GM12878 (cell line): ENCODE data around the gene CAB39L. TPM values are rescaled to one million over a fixed set of nuclear protein-coding genes. Genes with fewer than 3 reads are reported as not detected.

Experiments used
- ATAC-seq: fragments of 200-7000 bp; cut with Tn5 transposase; 3 replicates; pipeline ENCODE4 v1.9.1; 2020; ENCODE audit warnings: mild to moderate bottlenecking, moderate library complexity
- BruUV-seq: library from RNA; stranded (reverse); fragments of 400-500 nt; replicated peaks from 2 replicates; lab custom pipeline; 2021; lab: Mats Ljungman, UMichigan
- CTCF ChIA-PET: fragments of 300-600 bp; sonication (Branson Sonifier 250); formaldehyde crosslinking; extraction: SDS; loops from one replicate; lab custom pipeline; 2021; ENCODE audit warnings: inconsistent platforms; lab: Yijun Ruan, JAX
- POLR2A ChIA-PET: fragments of 350-600 bp; formaldehyde crosslinking; extraction: SDS; loops from one replicate; lab custom pipeline; 2021; ENCODE audit warnings: inconsistent platforms; lab: Charles Lee
- RAD21 ChIA-PET: fragments of 300-600 bp; sonication (Branson Sonifier 250); formaldehyde crosslinking; loops from one replicate; lab custom pipeline; 2023; ENCODE audit warnings: antibody characterized with exemption; ENCODE audit not compliant: unreplicated experiment; lab: Charles Lee
- SMC1A ChIA-PET: fragments of 300-600 bp; sonication (Branson Sonifier 250); formaldehyde crosslinking; loops from one replicate; lab custom pipeline; 2023; ENCODE audit not compliant: unreplicated experiment, uncharacterized antibody; lab: Charles Lee
- DNase-seq: peaks from one replicate; pipeline ENCODE4 v3.0.0-alpha.2; 2011; ENCODE audit warnings: low read depth, low spot score
- FAIRE-seq: peaks from 3 replicates; lab custom pipeline; 2011; peaks lifted over from hg19 to GRCh38; lab: Jason Lieb, UNC
- H2AFZ ChIP-seq: 2 replicates; pipeline ENCODE4 v1.6.0; 2011; ENCODE audit warnings: low read depth, low read length, control low read depth; ENCODE audit not compliant: control insufficient read depth
- H3K27ac ChIP-seq: 2 replicates; pipeline ENCODE4 v1.5.1; 2011; ENCODE audit warnings: control low read depth; ENCODE audit not compliant: control insufficient read depth, insufficient read depth
- H3K27me3 ChIP-seq, 2 experiments: replicated peaks in 1 of 2; 2 replicates each; pipeline versions ENCODE4 v1.6.0 to v1.6.1; 2011; ENCODE audit warnings: low read length in 1 of 2; ENCODE audit not compliant: control insufficient read depth in 2 of 2, insufficient read depth in 2 of 2
- H3K36me3 ChIP-seq, 2 experiments: 2 replicates each; pipeline ENCODE4 v1.5.1; 2011; ENCODE audit warnings: low read length in 1 of 2; ENCODE audit not compliant: control insufficient read depth in 2 of 2, insufficient read depth in 2 of 2
- H3K4me1 ChIP-seq: 2 replicates; pipeline ENCODE4 v1.6.1; 2011; ENCODE audit warnings: mild to moderate bottlenecking, low read length, moderate library complexity, mixed read lengths; ENCODE audit not compliant: control insufficient read depth, insufficient read depth
- H3K4me2 ChIP-seq: 2 replicates; pipeline ENCODE4 v1.6.0; 2011; ENCODE audit warnings: control low read depth; ENCODE audit not compliant: control insufficient read depth, insufficient read depth
- H3K4me3 ChIP-seq: fragments of 200-600 bp; sonication (generic); 2 replicates; pipeline ENCODE4 v1.5.1; 2016
- H3K79me2 ChIP-seq: 2 replicates; pipeline ENCODE4 v1.6.0; 2011; ENCODE audit warnings: low read length; ENCODE audit not compliant: control insufficient read depth, insufficient read depth
- H3K9ac ChIP-seq: 2 replicates; pipeline ENCODE4 v1.8.0; 2011; ENCODE audit warnings: low read length, control low read depth, mixed read lengths; ENCODE audit not compliant: control insufficient read depth, insufficient read depth
- H3K9me3 ChIP-seq: replicated peaks from 3 replicates; pipeline ENCODE4 v1.5.1; 2011; ENCODE audit warnings: mild to moderate bottlenecking, low read length; ENCODE audit not compliant: control insufficient read depth, insufficient read depth
- H4K20me1 ChIP-seq: 2 replicates; pipeline ENCODE4 v1.6.0; 2011; ENCODE audit not compliant: control insufficient read depth, insufficient read depth
- BCL11A ChIP-seq: IDR thresholded peaks from 2 replicates; pipeline ENCODE4 v1.6.1; 2011; ENCODE audit warnings: low read depth, low read length
- FOXM1 ChIP-seq: IDR thresholded peaks from 2 replicates; pipeline ENCODE4 v1.6.1; 2012; ENCODE audit warnings: low read depth, mild to moderate bottlenecking, inconsistent platforms, low read length, moderate library complexity
- LARP7 ChIP-seq: fragments of 450-650 bp; IDR thresholded peaks from 2 replicates; pipeline ENCODE4 v1.6.1; 2017; ENCODE audit warnings: mild to moderate bottlenecking
- POLR2AphosphoS2 ChIP-seq: IDR thresholded peaks from 2 replicates; pipeline ENCODE4 v1.6.1; 2011; ENCODE audit warnings: low read depth, mild to moderate bottlenecking, low read length, improper control_type of control experiment, moderate library complexity
- PRDM15 ChIP-seq: fragments of 450-650 bp; formaldehyde crosslinking; IDR thresholded peaks from 2 replicates; pipeline ENCODE4 v1.4.0; 2020; ENCODE audit warnings: mild to moderate bottlenecking, moderate library complexity
- REST ChIP-seq: IDR thresholded peaks from 2 replicates; pipeline ENCODE4 v1.6.1; 2012; ENCODE audit warnings: mild to moderate bottlenecking, low read depth, low read length
- USF2 ChIP-seq: IDR thresholded peaks from 2 replicates; pipeline ENCODE4 v1.6.1; 2011; ENCODE audit warnings: low read depth, low read length, improper control_type of control experiment, borderline replicate concordance
- WGBS: methylation state at CpG from one replicate; pipeline ENCODE4 v1.1.6; 2016; ENCODE audit warnings: low lambda C conversion rate; ENCODE audit not compliant: insufficient replicate concordance, insufficient coverage; ENCODE audit errors: missing lambda C conversion rate; 5-methylcytosine and 5-hydroxymethylcytosine counted together
- in situ Hi-C: fragments of 300-500 bp; cut with MboI; formaldehyde crosslinking; loops from 9 replicates; pipeline ENCODE4 v1.14.3; 2018; ENCODE audit warnings: mixed read lengths
- intact Hi-C: fragments of 100-400 bp; cut with micrococcal nuclease; formaldehyde crosslinking; loops from one replicate; pipeline ENCODE4 v1.14.2; 2022; ENCODE audit not compliant: unreplicated experiment
- polyA plus RNA-seq, 11 experiments: library from polyadenylated mRNA; depleted of rRNA in 4 of 11; unstranded in 6 of 11; stranded (reverse) in 5 of 11; fragments of >200 nt; fragmentation: Nextera tagmentation in 4 of 11; fragmentation: Illumina TruSeq in 1 of 11; extraction: Ambion mirVana in 4 of 11; extraction: Trizol in 1 of 11; gene quantifications; 1 replicate in 1 of 11; 2 replicates in 10 of 11; pipeline versions ENCODE4 v1.2.1 to v1.2.3, GENCODE V29; 2011 to 2016; ENCODE audit warnings: inconsistent platforms in 2 of 11, missing spikeins in 2 of 11, low read depth in 1 of 11
- total RNA-seq, 4 experiments: library from RNA; depleted of rRNA in 3 of 4; stranded (reverse); fragments of >200 nt in 3 of 4; fragmentation: Illumina TruSeq in 1 of 4; extraction: Trizol in 1 of 4; gene quantifications; 2 replicates each; pipeline versions ENCODE4 v1.2.1 to v1.2.3, GENCODE V29; 2013 to 2021

The CAB39L gene
- total and polyA plus RNA-seq, 10 of the 15 experiments (the other 5 are each of a cell fraction or from before 2014, with no cell fraction given): 0.88 to 3.0 (median 1.7) TPM

- Histone ChIP-seq H4K20me1 (no peaks in the 10 kb centered on the region), H3K4me3 (no peak overlapping the region), H3K4me1 (no peaks in the 10 kb centered on the region), H3K27me3 (no peaks in the 10 kb centered on the region), H3K27ac (no peak overlapping the region), H3K9me3 (no peaks in the 10 kb centered on the region), H2AFZ (no peak overlapping the region), H3K9ac (no peak overlapping the region), H3K4me2 (no peak overlapping the region), H3K36me3 (no peaks in the 10 kb centered on the region), H3K79me2 (no peaks in the 10 kb centered on the region)
- intact Hi-C loops (no loop called here), in situ Hi-C loops (no loop called here)
- no peak for TF ChIP-seq POLR2AphosphoS2
- RAD21 ChIA-PET: no interaction called here
- ATAC-seq (no peak), FAIRE-seq (no peak), DNase-seq (no peak)
- SMC1A ChIA-PET: interaction anchor here (1.9 kb wide), 1 partner anchor 10 kb away, joined by 5 read pairs; no protein-coding TSS in a partner anchor
- POLR2A ChIA-PET: interaction anchor here (0.7 kb wide), 1 partner anchor 34 kb away, joined by 5 read pairs; no protein-coding TSS in a partner anchor
- WGBS: 50% methylated on average over 2 of the region's 2 CpGs
- BruUV-seq: no TSS peak
- CTCF ChIA-PET: no interaction called here
These were observed 77.0 kb downstream of the CAB39L start for GRCh38 chr13:49366841-49367240.

- Histone ChIP-seq H2AFZ (no peak overlapping the region), H3K9ac (no peak overlapping the region), H3K36me3 (no peaks in the 10 kb centered on the region), H3K79me2 (no peaks in the 10 kb centered on the region), H4K20me1 (no peaks in the 10 kb centered on the region), H3K4me2 (no peak overlapping the region), H3K27ac (no peak overlapping the region), H3K27me3 (no peaks in the 10 kb centered on the region), H3K4me1 (no peaks in the 10 kb centered on the region), H3K9me3 (no peaks in the 10 kb centered on the region), H3K4me3 (no peak overlapping the region)
- ATAC-seq: no peak
- RAD21 ChIA-PET: no interaction called here
- no TSS peak for BruUV-seq
- no peak for FAIRE-seq
- SMC1A ChIA-PET: no interaction called here
- 93% methylated on average over 2 of the region's 2 CpGs for WGBS
- in situ Hi-C loops: no loop called here
- intact Hi-C loops: no loop called here
- DNase-seq: no peak
- POLR2A ChIA-PET: no interaction called here
- TF ChIP-seq LARP7: no peak
- no peak for TF ChIP-seq BCL11A
- no peak for TF ChIP-seq FOXM1
- TF ChIP-seq USF2: no peak
- TF ChIP-seq PRDM15 (CRISPR knock-in tag): no peak
- TF ChIP-seq REST: no peak
- CTCF ChIA-PET: no interaction called here
These were observed 86.2 kb downstream of the CAB39L start for GRCh38 chr13:49357694-49358093.
